ENCODE measurements around the gene SCUBE1.

DNA sequence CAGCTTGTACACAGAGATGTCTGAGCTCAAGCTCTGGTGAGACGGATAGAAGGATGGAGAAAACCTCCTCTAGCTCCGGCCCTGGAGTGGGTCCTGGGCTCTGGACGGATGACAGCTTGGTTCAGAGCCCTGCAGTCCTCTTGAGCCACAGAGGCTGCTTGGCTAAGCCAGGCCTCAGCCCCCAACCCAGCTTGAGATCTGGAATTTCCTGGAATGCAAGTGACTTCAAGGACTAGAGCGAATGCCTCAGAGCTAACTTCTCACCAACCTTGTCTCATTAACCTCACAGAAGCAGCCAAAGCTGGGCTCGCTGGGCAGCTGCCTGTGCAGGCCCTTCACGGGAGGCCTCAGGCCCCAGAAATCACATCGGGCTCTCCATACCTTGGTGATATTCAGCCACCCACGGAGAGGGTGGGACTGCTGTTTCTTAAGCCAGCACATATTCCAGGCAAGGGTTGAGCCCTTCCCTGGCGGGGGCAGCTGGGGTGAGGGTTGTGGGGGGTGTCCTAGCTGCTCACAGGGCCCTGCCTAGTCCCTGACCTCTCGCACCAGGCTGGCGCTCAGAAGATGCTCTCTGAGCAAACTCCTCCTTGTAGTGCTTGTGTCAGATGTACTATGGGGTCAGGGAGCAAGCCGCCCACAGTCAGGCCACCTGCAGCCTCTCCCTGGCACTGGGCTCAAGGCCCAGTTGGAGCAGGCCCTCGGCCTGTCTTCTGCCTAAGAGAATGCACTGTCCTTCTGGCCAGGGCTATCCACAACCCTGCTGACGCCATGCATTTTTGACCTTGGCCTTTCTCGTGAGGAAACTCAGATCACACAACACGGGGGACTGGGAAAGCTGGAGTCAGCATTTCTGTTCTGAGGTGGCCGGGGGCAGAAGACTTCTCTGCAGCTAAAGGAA is 82.6 kb downstream of the SCUBE1 start:
- no peak for TF ChIP-seq POLR2A (IDR thresholded peaks at IDR 0.05)
- TF ChIP-seq, protein P1, sequence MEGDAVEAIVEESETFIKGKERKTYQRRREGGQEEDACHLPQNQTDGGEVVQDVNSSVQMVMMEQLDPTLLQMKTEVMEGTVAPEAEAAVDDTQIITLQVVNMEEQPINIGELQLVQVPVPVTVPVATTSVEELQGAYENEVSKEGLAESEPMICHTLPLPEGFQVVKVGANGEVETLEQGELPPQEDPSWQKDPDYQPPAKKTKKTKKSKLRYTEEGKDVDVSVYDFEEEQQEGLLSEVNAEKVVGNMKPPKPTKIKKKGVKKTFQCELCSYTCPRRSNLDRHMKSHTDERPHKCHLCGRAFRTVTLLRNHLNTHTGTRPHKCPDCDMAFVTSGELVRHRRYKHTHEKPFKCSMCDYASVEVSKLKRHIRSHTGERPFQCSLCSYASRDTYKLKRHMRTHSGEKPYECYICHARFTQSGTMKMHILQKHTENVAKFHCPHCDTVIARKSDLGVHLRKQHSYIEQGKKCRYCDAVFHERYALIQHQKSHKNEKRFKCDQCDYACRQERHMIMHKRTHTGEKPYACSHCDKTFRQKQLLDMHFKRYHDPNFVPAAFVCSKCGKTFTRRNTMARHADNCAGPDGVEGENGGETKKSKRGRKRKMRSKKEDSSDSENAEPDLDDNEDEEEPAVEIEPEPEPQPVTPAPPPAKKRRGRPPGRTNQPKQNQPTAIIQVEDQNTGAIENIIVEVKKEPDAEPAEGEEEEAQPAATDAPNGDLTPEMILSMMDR (IDR thresholded peaks at IDR 0.05): no peak

All from thyroid gland (tissue), 4 donors.